Heart left ventricle (tissue), 16 donors: ENCODE data around the gene XAF1. TPM values are rescaled to one million over a fixed set of nuclear protein-coding genes. Genes with fewer than 3 reads are reported as not detected.
"Not testable (repeated sequence)": the region's sequence is repeated elsewhere in the genome, so short reads cannot be mapped to it uniquely, and the experiment has no call there.

ENCODE experiments used
- ATAC-seq, 4 donors: fragments of 200-7000 bp; cut with Tn5 transposase; one replicate each; pipeline ENCODE4 v1.9.1; 2020 to 2022; ENCODE audit warnings: moderate library complexity in 4 of 4, mild to moderate bottlenecking in 3 of 4, moderate number of reproducible peaks in 1 of 4
- DNase-seq, 5 donors: peaks; one replicate each; pipeline ENCODE4 v3.0.0-alpha.2; 2020
- H3K27ac ChIP-seq, 12 donors: fragments of 200-600 bp; sonication (generic) in 4 of 12; one replicate each; pipeline versions ENCODE4 v1.5.0 to v1.8.0; 2016 to 2022; ENCODE audit warnings: mild to moderate bottlenecking in 2 of 12
- H3K27me3 ChIP-seq, 9 donors: fragments of 200-600 bp; sonication (generic) in 2 of 9; one replicate each; pipeline versions ENCODE4 v1.5.1 to v1.8.0; 2016 to 2022; ENCODE audit warnings: mild to moderate bottlenecking in 3 of 9
- H3K36me3 ChIP-seq, 9 donors: fragments of 200-600 bp; sonication (generic) in 2 of 9; one replicate each; pipeline versions ENCODE4 v1.5.0 to v1.8.0; 2018 to 2022; ENCODE audit warnings: mild to moderate bottlenecking in 2 of 9
- H3K4me1 ChIP-seq, 12 donors: fragments of 200-600 bp; sonication (generic) in 4 of 12; one replicate each; pipeline versions ENCODE4 v1.5.0 to v1.8.0; 2016 to 2022; ENCODE audit warnings: mild to moderate bottlenecking in 3 of 12
- H3K4me3 ChIP-seq, 12 donors: fragments of 200-600 bp; sonication (generic) in 4 of 12; one replicate each; pipeline versions ENCODE4 v1.5.0 to v1.8.0; 2017 to 2022; ENCODE audit warnings: mild to moderate bottlenecking in 9 of 12, moderate library complexity in 4 of 12
- H3K9me3 ChIP-seq, 12 donors: fragments of 200-600 bp; sonication (generic) in 4 of 12; one replicate each; pipeline versions ENCODE4 v1.5.0 to v1.8.0; 2016 to 2022; ENCODE audit warnings: mild to moderate bottlenecking in 1 of 12
- CTCF ChIP-seq, 12 donors: fragments of 200-600 bp; sonication (generic) in 4 of 12; IDR thresholded peaks; one replicate each; pipeline versions ENCODE4 v1.5.0 to v1.8.0; 2018 to 2022; ENCODE audit warnings: antibody characterized with exemption in 12 of 12, mild to moderate bottlenecking in 5 of 12
- POLR2A ChIP-seq, 2 donors: fragments of 450-650 bp; IDR thresholded peaks; one replicate each; pipeline ENCODE4 v1.6.1; 2017; ENCODE audit warnings: antibody characterized with exemption in 2 of 2, mild to moderate bottlenecking in 2 of 2, moderate library complexity in 2 of 2
- WGBS, 4 donors: extraction: QIAGEN DNeasy Blood & Tissue Kit in 2 of 4; methylation state at CpG; one replicate each; pipeline versions ENCODE4 v1.1.5 to v1.1.7; 2013 to 2018; 5-methylcytosine and 5-hydroxymethylcytosine counted together
- intact Hi-C, 10 donors: fragments of 100-400 bp; cut with DNase I; formaldehyde crosslinking; loops; one replicate each; pipeline versions ENCODE4 v1.11.1 to v1.14.2; 2022
- polyA plus RNA-seq, 2 donors: library from polyadenylated mRNA; stranded (reverse); fragments of 200-250 nt; gene quantifications; one replicate each; pipeline ENCODE4 v1.2.3, GENCODE V29; 2013
- total RNA-seq, 9 donors: library from RNA; depleted of rRNA in 2 of 9; stranded (reverse); fragments of >200 nt in 2 of 9; fragmentation: NEBNext Ultra II Directional in 3 of 9; extraction: Animal tissue kit (Norgen Biotek cat#: 25700) in 3 of 9; gene quantifications; one replicate each; pipeline versions ENCODE4 v1.1.0 to v1.2.4, GENCODE V29; 2016 to 2023
- donor health status: ischemic (EF 13 %, LVEDD 7.1; RV severe dilation, severe dysfunction).
- donor health status: healthy with polysubstance abuse.
- donor health status: DM: no; HTN: yes; CAD: no.
- donor health status: DM: no; HTN: no; CAD: no.
- donor health status: ischemic (EF 25% LVEDD 6.9; RV normal size, moderate dysfunction).
- donor health status: ischemic (EF 25% LVEDD 5.7; RV mildly dilated, moderate dysfunction).
- donor health status: healthy.
- donor health status: DM: yes; HTN: yes; CAD: no.
- donor health status: ischemic (EF 35%, LVEDD 5.7; RV mildly dilated, moderate dysfunction).
- donor health status: nonischemic (EF 11% LVEDD 7.7; RV severe dilation, severe dysfunction).
- donor health status: DM: yes; HTN: yes; CAD: no.
- donor health status: PGD.
- donor health status: ischemic (EF 29% LVEDD 5.4; RV normal size, mild dysfunction).
- donor health status: nonischemic (EF 23%, LVEDD 6.1; RV moderate dilation, normal function).

Gene XAF1
- total and polyA plus RNA-seq, 11 donors = 9.5 to 77.8 (median 24.9) TPM

- TF ChIP-seq POLR2A (IDR thresholded peaks at IDR 0.05) = no peak
- TF ChIP-seq CTCF (IDR thresholded peaks at IDR 0.05) = no peak
Observed at GRCh38 chr17:6724009-6724408, 31.8 kb upstream of the XAF1 start.

GRCh38 chr17:6729531-6729930 lies 26.3 kb upstream of the XAF1 start:
- WGBS, 4 donors = 54 to 63% (median 56%) methylated on average over 4 of the region's 4 CpGs
- H3K36me3 ChIP-seq = no peaks in the 10 kb centered on the region
- H3K4me3 ChIP-seq = no peak overlapping the region
- no peaks in the 10 kb centered on the region for H3K9me3 ChIP-seq
- ATAC-seq (no peak), DNase-seq (no peak)
- intact Hi-C loops = no loop called here
- TF ChIP-seq CTCF (IDR thresholded peaks at IDR 0.05) (no peak), POLR2A (IDR thresholded peaks at IDR 0.05) (no peak)
- H3K27me3 ChIP-seq = peaks cover 0 to 6% (median 0%) of the 10 kb centered on the region in 9 donors
- peak overlapping the region in 1 of 12 donors; percentile 34 for H3K27ac ChIP-seq
- no peaks in the 10 kb centered on the region for H3K4me1 ChIP-seq

More at GRCh38 chr17:6724009-6724408, 31.8 kb upstream of the XAF1 start:
- intact Hi-C loops = no loop called here
- Histone ChIP-seq H3K27ac (no peak overlapping the region), H3K4me1 (no peaks in the 10 kb centered on the region), H3K9me3 (no peaks in the 10 kb centered on the region), H3K27me3 (peaks cover 0 to 29% (median 5%) of the 10 kb centered on the region in 9 donors), H3K36me3 (no peaks in the 10 kb centered on the region), H3K4me3 (no peak overlapping the region)
- DNase-seq (no peak), ATAC-seq (no peak)
- 86 to 90% (median 89%) methylated on average over 5 of the region's 5 CpGs for WGBS, 4 donors

- DNase-seq, H3K4me3 ChIP-seq, ATAC-seq, H3K36me3 ChIP-seq, H3K9me3 ChIP-seq, intact Hi-C loops, H3K27ac ChIP-seq, H3K27me3 ChIP-seq: not testable (repeated sequence)
- WGBS, 4 donors = 94 to 96% (median 96%) methylated on average over 6 of the region's 6 CpGs
- peaks cover 0 to 12% (median 1%) of the 10 kb centered on the region in 12 donors for H3K4me1 ChIP-seq
Observed at GRCh38 chr17:6746665-6747064, 9.2 kb upstream of the XAF1 start.

- intact Hi-C loops = no loop called here
- DNase-seq (no peak), ATAC-seq (no peak)
- Histone ChIP-seq H3K27ac (no peak overlapping the region), H3K4me3 (no peak overlapping the region), H3K4me1 (peaks cover 0 to 31% (median 18%) of the 10 kb centered on the region in 12 donors), H3K36me3 (no peaks in the 10 kb centered on the region), H3K27me3 (no peaks in the 10 kb centered on the region), H3K9me3 (no peaks in the 10 kb centered on the region)
- TF ChIP-seq POLR2A (IDR thresholded peaks at IDR 0.05) (no peak), CTCF (IDR thresholded peaks at IDR 0.05) (no peak)
Observed at GRCh38 chr17:6748617-6749016, 7.2 kb upstream of the XAF1 start.

- no peaks in the 10 kb centered on the region for H3K9me3 ChIP-seq
- 81 to 87% (median 83%) methylated on average over 6 of the region's 6 CpGs for WGBS, 4 donors
- peaks cover 0 to 40% (median 23%) of the 10 kb centered on the region in 12 donors for H3K4me1 ChIP-seq
- DNase-seq (no peak), ATAC-seq (no peak)
- no peaks in the 10 kb centered on the region for H3K36me3 ChIP-seq
- intact Hi-C loops = no loop called here
- no peak overlapping the region for H3K4me3 ChIP-seq
- no peak overlapping the region for H3K27ac ChIP-seq
- no peaks in the 10 kb centered on the region for H3K27me3 ChIP-seq
- TF ChIP-seq CTCF (IDR thresholded peaks at IDR 0.05) = peak in 2 of 12 donors; percentile 11 to 15
- TF ChIP-seq POLR2A (IDR thresholded peaks at IDR 0.05) = no peak
Observed at GRCh38 chr17:6749519-6749918, 6.3 kb upstream of the XAF1 start.
